SU-DHL-6 (cell line): ENCODE data around the gene CARD10.

Experiments used
- H2AFZ ChIP-seq: fragments of 200-600 bp; sonication (generic); 2 replicates; pipeline ENCODE4 v1.6.1; 2014; ENCODE audit warnings: low read depth, mild to moderate bottlenecking, moderate library complexity, mixed read lengths, antibody characterized with exemption, low read length; ENCODE audit not compliant: severe bottlenecking
- H3F3A ChIP-seq: fragments of 200-600 bp; shearing (Covaris generic); 2 replicates; pipeline ENCODE4 v1.6.0; 2016; ENCODE audit warnings: antibody characterized with exemption, mild to moderate bottlenecking; ENCODE audit not compliant: insufficient read depth
- H3K27ac ChIP-seq: fragments of 200-600 bp; sonication (generic); 2 replicates; pipeline ENCODE4 v1.5.1; 2016; ENCODE audit warnings: low read depth, mild to moderate bottlenecking, low read length, moderate library complexity, mixed read lengths
- H3K27me3 ChIP-seq: fragments of 200-600 bp; sonication (generic), shearing (Covaris generic); 2 replicates; pipeline ENCODE4 v1.6.0; 2014; ENCODE audit warnings: mild to moderate bottlenecking, low read length
- H3K36me3 ChIP-seq: fragments of 200-600 bp; sonication (generic); 2 replicates; pipeline ENCODE4 v1.6.1; 2014; ENCODE audit warnings: mild to moderate bottlenecking, low read length, mixed read lengths
- H3K4me2 ChIP-seq: fragments of 300-600, 200-600 bp; shearing (Covaris generic), sonication (generic); 2 replicates; pipeline ENCODE4 v1.6.0; 2014; ENCODE audit warnings: low read length, low read depth, mild to moderate bottlenecking; ENCODE audit not compliant: poor library complexity, severe bottlenecking
- H3K4me3 ChIP-seq: fragments of 200-600 bp; sonication (generic); 2 replicates; pipeline ENCODE4 v1.5.1; 2014; ENCODE audit warnings: antibody characterized with exemption, low read length, mild to moderate bottlenecking, mixed read lengths; ENCODE audit not compliant: insufficient read depth, poor library complexity, severe bottlenecking
- H3K79me2 ChIP-seq: fragments of 200-600 bp; sonication (generic); 2 replicates; pipeline ENCODE4 v1.6.1; 2014; ENCODE audit warnings: mild to moderate bottlenecking, low read length, moderate library complexity; ENCODE audit not compliant: insufficient read depth
- H3K9ac ChIP-seq: fragments of 200-600 bp; sonication (generic); 2 replicates; pipeline ENCODE4 v1.7.0; 2014; ENCODE audit warnings: mild to moderate bottlenecking, low read length
- H3K9me2 ChIP-seq: fragments of 200-600 bp; sonication (generic); replicated peaks from 2 replicates; pipeline ENCODE4 v1.6.1; 2014; ENCODE audit warnings: low read length; ENCODE audit not compliant: insufficient read depth
- H3K9me3 ChIP-seq: fragments of 200-600 bp; sonication (generic); 2 replicates; pipeline ENCODE4 v1.6.1; 2014; ENCODE audit warnings: low read length, mixed read lengths; ENCODE audit not compliant: insufficient read depth
- H4K20me1 ChIP-seq: fragments of 200-600 bp; sonication (generic); 2 replicates; pipeline ENCODE4 v1.6.1; 2014; ENCODE audit warnings: low read depth, mild to moderate bottlenecking, antibody characterized with exemption, low read length, moderate library complexity, mixed read lengths
- EZH2phosphoT487 ChIP-seq: fragments of 200-600 bp; sonication (generic), shearing (Covaris generic); conservative IDR thresholded peaks from 2 replicates; pipeline ENCODE4 v1.6.1; 2018; ENCODE audit warnings: mild to moderate bottlenecking, antibody characterized with exemption, low read length, moderate library complexity, mixed read lengths
- TF ChIP-seq, protein P1 (sequence below): fragments of 200-600 bp; sonication (generic); IDR thresholded peaks from one replicate; pipeline ENCODE4 v1.5.1; 2017; ENCODE audit warnings: antibody characterized with exemption, mild to moderate bottlenecking, low read length, moderate library complexity; ENCODE audit not compliant: insufficient read depth, poor library complexity, severe bottlenecking

CARD10 gene

DNA sequence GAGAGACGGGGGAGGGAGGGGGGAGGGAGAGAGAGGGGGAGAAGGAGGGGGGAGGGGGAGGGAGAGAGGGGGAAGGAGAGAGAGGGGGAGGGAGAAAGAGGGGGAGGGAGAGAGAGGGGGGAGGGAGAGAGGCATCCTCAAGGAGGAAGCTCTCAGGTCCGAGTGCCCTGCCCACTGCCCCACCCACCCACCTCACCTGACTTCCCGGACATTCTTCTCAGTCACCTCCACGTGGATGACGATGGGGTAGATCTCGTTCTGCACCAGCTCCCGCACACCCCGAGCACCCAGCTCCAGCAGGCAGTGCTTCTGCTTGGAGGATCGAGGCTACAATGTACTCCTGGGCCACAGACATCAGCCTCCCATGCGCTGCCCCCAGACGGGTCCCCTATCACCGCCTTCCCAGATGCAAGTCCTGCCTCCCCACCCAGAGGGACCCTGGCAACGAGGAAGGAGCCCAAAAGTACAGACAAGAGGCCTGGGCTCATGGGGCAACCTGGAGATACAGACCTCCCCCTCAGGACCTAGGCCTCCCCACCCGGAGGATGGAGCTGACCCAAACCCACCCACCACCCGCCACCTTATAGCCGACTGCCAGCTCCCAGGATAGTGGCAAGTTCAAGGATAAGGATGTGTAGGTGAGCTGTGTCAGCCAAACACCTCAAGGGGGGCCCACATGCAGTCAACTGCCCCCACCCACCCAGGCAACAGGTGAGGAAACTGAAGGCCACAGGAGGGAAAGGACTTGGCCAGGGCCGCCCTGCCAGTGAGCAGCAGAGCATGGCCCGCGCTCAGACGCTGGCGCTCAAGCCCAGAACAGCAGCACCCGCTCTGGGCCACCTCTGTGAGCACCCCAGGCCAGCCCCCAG is 27.4 kb downstream of the CARD10 start:
- no peak overlapping the region for H3K4me3 ChIP-seq
- no peaks in the 10 kb centered on the region for H3K36me3 ChIP-seq

DNA sequence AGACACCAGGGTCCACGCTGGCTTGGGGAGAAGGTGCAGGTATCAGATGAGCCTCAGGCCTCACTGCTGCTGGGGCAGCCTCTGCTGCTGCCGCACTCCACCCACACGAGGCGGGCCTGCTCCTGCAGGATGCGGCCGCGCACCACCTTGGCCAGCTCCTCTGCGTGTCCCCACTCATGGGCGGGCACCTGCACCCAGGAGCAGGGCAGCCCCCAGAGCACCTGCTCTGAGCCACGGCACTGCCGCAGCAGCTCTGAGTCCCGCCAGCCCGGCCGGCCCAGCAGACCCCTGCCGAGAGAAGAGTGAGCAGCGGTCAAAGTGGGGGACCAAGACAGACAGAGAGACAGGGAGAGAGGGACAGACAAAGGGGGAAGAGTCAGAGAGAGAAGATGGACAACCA is 28.1 kb downstream of the CARD10 start:
- Histone ChIP-seq H3K4me2 (no peak overlapping the region), H3K27ac (no peak overlapping the region), H3K27me3 (no peaks in the 10 kb centered on the region), H4K20me1 (no peaks in the 10 kb centered on the region), H3K9me3 (no peaks in the 10 kb centered on the region), H3K4me3 (no peak overlapping the region), H3K79me2 (peaks cover 1% of the 10 kb centered on the region; the same call in 1 of the 2 replicates), H3K9me2 (no peaks in the 10 kb centered on the region), H3F3A (0 out of 2 replicates have a peak, but pooled peaks cover 4% of the 10 kb centered on the region), H3K36me3 (no peaks in the 10 kb centered on the region), H3K9ac (no peak overlapping the region), H2AFZ (no peak overlapping the region)
- TF ChIP-seq, protein P1, sequence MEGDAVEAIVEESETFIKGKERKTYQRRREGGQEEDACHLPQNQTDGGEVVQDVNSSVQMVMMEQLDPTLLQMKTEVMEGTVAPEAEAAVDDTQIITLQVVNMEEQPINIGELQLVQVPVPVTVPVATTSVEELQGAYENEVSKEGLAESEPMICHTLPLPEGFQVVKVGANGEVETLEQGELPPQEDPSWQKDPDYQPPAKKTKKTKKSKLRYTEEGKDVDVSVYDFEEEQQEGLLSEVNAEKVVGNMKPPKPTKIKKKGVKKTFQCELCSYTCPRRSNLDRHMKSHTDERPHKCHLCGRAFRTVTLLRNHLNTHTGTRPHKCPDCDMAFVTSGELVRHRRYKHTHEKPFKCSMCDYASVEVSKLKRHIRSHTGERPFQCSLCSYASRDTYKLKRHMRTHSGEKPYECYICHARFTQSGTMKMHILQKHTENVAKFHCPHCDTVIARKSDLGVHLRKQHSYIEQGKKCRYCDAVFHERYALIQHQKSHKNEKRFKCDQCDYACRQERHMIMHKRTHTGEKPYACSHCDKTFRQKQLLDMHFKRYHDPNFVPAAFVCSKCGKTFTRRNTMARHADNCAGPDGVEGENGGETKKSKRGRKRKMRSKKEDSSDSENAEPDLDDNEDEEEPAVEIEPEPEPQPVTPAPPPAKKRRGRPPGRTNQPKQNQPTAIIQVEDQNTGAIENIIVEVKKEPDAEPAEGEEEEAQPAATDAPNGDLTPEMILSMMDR: no peak

More for the DNA sequence above, 27.4 kb downstream of the CARD10 start:
- no peak overlapping the region for H3K9ac ChIP-seq
- H3K27ac ChIP-seq: no peak overlapping the region
- H4K20me1 ChIP-seq: no peaks in the 10 kb centered on the region
- H3K27me3 ChIP-seq: no peaks in the 10 kb centered on the region
- no peaks in the 10 kb centered on the region for H3K9me3 ChIP-seq
- no peaks in the 10 kb centered on the region for H3K79me2 ChIP-seq
- no peak overlapping the region for H3K4me2 ChIP-seq
- H3K9me2 ChIP-seq: no peaks in the 10 kb centered on the region
- no peak overlapping the region for H2AFZ ChIP-seq
- TF ChIP-seq, protein P1: no peak
- no peak for TF ChIP-seq EZH2phosphoT487
- 0 out of 2 replicates have a peak, but pooled peaks cover under 1% of the 10 kb centered on the region for H3F3A ChIP-seq

DNA sequence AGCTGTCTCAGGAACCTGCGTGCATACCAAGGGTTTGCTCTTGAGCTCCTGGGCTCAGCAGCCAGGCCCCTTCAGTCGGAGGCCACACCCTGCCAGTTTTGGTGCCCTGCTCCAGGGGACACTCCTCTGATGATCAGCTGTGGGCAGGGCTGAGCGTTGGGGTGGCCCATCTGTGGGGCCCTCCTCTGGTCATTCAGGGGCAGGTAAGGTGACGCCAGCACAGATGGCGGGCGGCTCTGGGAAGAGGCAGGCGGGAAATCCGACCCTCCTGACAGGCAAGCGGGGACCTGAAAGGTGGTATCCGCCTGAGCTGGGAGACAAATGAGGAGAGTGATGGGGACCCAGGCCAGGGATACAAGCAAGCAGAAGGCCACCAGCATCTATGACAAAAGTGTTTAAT is 29.2 kb downstream of the CARD10 start:
- Histone ChIP-seq H3K9me3 (no peaks in the 10 kb centered on the region), H4K20me1 (no peaks in the 10 kb centered on the region), H3K4me2 (no peak overlapping the region), H2AFZ (no peak overlapping the region), H3K9me2 (no peaks in the 10 kb centered on the region), H3K9ac (no peak overlapping the region), H3K4me3 (no peak overlapping the region), H3K79me2 (peaks cover 13% of the 10 kb centered on the region), H3K36me3 (no peaks in the 10 kb centered on the region), H3F3A (0 out of 2 replicates have a peak, but pooled peaks cover 4% of the 10 kb centered on the region), H3K27ac (no peak overlapping the region), H3K27me3 (no peaks in the 10 kb centered on the region)
- TF ChIP-seq, protein P1: no peak
- no peak for TF ChIP-seq EZH2phosphoT487
